CD4-positive, alpha-beta T cell treated with Interleukin-17A for 4 hours (primary cell): ENCODE measurements around the gene MRPL43.

ENCODE experiments used
- DNase-seq: peaks from one replicate; pipeline ENCODE4 v3.0.0-alpha.2; 2020; ENCODE audit warnings: mixed read lengths

The MRPL43 gene

DNA sequence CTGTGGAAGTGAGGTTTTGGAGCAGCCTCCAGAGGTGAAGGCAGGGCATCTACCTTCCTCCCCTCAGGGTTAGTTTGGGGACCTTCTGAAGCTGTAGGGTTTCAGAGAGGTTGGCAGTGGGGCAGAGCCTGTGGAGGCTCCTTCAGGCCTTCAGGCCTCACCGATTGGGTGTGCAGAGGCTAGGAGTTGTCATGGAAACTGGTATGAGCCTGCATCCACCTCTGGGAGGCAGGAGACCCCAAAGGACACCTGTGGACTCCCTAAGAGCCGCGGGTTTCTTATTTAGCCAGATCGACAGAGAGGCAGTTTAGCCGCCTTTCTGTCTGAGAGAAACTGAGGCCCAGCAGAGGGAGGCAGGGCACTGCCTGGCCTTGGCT is 14.3 kb upstream of the MRPL43 start:
- DNase-seq = no peak

DNA sequence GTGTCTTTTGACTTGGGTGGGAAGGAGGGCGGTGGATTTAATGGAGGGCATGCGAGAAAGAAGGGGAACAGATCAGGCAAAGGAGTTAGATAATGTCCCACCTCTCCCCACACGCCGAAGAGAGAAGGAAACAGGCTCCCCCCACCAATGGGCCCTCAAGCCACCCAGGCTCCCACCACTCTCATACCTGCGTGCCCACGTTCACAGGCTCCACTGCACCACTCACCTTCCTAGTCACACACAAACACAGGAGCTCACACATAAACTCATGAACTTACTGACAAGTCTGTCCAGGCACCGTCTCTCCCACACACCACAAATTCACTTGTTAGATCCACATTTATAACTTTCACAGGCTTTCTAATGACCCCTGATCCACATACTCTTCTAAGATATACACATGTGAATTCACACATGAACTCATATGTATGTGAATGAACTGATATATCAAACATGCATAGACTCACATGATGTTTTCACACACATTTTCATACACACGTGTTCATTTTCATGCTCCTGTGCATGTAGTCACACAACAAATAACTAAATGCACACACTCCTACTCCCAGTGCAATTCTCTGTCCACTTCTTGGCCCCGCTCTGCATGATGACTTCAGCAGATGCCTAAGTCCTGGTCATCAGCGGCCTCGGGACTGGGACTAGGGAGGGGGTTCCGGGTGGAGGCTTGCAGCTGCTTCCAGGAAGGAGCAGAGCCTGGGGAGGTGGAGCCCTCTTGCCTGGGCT is 13.8 kb upstream of the MRPL43 start:
- no peak for DNase-seq

DNA sequence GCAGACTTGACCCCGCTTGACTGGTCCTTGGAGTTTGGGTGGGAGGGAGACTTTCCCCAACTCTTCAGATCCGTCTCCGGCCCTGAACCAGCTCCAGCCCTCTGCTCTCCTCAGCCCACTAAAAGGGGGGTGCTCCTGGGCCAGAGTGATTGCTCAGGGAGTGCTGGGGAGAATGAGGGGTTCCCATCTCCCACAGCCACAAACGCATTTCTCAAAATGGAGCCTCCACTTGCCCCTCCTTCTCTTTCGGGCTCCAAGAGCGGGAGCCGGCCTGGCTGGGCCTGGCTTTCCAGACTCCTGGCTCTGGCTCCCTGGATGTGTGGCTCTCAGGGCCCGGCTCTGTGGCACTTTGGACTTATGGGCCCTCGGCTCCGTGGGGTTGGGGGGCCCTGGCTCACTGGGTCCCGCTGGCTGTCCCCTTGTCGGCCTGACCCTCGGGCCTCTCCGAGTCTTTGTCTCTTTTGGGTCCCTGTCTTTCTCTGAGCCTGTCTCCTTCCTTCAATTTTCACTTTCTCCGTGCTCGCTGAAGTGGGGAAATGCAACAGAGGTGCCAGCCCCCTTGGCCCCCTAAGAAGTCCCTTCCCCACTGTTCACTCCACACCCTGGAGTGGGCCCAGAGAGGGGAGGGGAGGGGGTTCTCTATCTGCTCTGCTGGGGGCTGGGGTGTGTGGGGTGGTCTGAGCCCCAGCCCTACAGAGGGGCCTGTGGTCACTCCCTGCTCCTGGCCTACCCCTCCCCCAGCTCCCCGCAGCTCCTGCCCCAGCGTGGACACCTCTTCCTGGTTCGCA is 13.0 kb upstream of the MRPL43 start:
- DNase-seq = no peak

DNA sequence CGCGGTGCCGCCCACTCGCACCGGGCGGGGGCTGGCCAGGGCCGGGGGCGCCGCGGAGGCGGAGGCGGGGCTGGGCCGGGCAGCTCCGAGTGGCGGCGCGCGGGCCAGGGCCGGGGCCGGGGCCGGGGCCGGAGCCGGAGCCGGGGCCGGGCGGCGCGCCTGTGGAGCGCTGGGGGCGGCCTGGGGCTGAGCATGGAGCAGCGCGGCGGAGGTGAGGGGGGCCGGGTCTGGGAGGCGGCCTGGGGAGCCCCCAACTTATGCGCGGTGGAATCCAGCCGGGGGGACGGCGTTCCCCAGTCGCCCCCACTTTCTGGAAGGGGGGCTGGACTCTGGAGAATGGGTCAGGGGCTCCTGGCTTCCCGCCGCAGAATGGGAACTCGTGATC is 12.4 kb upstream of the MRPL43 start, which contains the start of gene LZTS2:
Gene LZTS2, plus strand, starts transcription at position 67 of the 385 bp plus-strand sequence. CDS start 2,731 bp downstream, outside the sequence.
- no peak for DNase-seq

DNA sequence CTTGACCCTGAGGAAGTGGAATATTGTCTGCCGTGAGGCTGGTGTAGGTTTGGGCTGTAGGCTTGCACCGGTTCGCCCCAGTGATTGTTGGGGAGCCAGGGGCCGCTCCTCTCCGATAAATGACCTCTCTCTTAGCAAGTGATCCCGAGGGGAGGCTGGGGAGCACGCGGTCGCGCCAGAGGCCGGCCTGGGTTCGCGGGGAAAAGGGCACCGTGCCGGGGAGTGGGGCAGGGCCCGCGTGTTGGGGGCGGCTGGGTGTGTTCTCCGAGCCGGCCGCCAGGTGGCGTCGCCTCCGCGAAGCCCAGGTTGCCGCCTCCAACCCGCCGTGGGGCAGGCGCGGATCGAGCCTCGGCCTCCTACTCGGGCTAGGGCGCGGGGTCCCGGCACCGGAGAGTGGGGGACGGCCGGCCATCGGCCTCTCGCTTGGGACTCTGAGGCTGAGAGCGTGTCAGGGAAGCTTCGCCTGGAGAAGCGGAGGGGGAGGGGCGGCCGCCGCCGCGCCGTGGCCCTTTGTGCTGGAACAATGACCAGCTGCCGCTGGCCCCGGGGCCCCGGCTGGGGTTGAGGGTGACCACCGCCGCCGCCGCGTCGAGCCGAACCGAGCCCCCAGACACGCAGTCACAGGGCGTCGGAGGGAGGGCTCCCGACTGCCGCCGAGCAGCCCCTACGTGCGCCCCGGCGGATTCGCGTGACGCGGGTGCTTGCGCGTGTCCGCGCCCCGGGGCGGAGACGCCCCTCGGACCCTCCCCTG is 11.9 kb upstream of the MRPL43 start:
- peak; percentile 85 for DNase-seq

DNA sequence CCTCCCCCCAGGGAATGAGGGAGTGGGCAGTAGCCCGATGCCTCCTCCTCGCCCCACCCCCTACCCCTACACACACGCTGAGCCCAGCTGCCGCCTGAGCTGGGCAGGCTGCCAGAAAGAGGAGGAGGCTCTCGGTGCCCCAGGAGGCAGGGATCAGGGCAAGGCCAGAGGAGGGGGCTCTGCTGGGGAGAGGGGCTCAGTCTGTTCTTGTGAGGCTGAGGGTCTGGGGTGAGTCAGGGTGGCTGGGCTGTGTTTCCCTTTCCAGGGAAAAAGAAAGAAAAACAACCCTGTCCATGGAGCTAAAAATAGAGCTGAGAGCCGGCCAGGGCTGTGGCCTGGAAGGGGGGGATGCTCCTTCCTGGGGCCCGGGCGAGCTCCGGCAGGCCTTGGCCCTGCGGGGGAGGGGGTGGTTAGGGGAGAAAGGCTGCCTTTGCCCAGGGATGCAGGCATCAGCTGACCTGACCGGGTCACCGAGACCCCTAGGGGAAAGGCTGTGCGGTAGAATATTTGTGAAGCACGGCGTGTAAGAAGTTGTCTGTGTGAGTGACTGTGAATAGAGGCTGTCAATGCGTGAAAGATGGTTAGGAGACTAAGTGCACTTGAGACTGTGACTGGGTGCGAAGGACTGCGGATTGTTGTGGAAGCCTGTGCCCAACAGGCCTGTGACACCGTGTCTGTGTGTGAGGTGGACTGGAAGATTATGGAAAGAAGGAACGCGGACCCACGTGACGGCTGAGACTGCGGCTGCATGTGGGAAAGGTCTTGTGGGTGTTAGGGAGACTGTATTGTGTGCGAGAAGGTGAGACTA is 11.1 kb upstream of the MRPL43 start:
- DNase-seq = peak; percentile 79

DNA sequence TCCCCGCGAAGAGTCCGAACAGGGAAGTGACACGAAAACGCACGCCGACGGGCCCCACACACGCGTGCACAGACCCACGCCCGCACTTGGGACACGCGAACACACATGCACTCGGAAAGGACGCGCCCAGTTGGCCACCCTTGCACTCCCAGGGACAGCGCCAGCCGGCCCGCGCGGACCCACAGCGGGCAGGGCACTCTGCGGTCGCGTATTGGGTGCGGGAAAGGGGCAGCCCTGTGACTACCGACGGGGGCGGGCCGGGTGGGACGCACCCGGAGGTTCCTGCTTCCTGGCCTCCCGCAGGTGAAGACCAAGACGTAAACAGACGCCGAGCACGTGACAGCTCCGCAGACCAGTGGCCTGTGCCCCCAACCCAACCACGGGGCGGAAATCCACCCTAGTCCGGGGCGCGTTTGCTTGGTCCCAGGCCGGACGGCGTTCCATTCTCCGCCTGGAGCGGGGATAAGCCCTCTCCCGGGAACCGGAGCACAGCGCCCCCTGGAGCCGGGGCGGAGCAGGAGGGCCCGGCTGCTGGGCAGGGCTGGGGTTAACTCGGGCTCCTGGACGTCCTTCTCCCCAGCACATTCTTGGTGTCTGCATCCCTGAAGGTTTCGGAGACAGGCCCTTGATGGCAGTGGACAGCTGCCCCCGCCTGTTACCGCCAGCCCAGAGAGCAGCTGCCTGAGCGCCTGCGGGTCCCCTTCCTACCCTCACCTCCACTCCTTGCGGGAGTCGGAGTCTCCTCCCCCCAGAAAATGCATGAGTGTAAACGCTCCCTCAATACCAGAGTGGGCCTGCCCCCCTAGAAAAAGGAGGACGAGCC is 10.3 kb upstream of the MRPL43 start:
- peak; percentile 79 for DNase-seq

DNA sequence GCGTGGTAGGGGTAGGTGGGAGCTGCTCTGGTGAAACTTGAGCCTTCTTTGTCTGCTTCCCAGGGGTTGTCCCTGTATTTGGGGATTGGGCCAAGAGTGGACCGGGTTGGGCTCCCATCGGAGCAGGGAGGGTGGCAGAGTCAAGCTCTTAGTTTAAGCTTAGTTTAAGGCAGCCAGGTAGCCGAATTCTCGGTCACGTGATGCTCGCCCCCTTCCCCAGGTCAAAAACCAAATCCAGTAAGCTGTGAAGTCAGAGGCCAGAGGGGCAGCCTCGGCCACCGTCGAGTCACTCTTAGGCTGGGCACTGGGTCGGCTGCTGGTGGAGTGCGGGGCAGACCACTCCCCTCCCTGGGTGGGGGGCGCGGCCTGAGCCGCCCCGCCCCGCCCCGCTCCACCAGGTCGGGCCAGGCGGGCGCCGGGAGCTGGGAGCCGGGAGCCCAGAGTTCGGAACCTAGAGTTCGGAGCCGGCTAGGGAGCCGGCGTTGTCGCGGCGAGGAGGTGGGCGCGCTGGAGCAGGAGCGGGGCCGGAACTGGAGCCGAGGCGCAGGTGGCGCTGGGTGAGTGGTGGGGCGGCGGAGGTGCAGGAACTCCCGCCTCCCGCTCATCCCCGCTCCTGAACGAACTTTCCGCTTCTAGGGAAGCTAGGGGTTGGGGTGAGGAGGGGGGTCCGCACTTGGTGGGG is 9.5 kb upstream of the MRPL43 start:
- peak; percentile 58 for DNase-seq

DNA sequence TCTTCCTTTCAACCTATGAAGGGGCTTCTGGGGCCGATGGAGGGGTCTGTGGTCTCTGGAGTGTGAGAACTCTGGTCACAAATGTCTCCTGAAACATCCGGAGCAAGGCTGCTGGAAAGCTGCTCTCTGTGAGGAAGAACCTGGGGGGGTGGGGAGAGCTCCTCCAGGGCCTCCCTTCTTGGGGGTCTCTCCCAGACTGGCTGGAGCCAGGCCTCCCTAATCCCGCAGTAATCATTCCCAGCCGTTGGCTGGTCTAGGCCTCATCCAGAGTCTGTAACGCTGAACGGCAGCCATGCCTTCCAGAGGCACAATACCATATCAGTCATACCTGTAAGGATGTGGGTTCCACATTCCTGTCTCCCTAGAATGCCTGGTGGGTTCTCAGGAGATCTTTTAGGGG is 7.9 kb upstream of the MRPL43 start:
- no peak for DNase-seq

DNA sequence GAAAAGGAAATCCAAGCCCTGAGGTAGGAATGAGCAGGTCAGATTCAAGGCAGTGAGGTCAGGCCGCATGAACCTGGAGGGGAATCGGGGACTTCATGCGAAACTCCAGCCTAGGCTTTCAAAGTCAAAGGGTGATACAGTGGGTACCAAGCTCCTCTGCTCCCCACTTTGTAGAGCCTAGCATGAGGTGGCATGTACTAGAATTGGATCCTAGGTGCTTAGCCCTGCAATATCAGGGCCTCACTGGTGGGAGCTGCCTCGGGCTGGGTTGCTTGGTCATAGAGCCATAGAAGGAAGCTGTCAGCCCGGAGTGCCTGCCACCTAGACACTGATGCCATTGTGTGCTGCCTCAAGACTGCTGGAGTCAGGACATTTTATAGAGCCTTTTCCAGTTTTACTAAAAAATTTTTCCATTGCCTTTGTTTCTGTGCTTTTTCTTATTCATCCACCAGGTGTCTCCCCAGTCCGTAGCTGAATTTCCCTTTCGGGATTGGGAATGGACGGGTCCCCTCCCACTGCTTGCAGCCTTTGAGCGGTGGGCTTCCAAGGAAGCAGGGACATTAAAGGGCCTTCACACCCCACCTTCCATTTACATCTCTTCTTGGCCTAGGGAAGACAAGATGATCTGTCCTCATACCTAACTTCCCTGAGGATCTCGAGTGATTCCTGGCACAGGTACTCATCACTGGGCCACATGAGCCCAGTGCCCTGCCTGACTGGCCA is 6.8 kb upstream of the MRPL43 start:
- DNase-seq = no peak

DNA sequence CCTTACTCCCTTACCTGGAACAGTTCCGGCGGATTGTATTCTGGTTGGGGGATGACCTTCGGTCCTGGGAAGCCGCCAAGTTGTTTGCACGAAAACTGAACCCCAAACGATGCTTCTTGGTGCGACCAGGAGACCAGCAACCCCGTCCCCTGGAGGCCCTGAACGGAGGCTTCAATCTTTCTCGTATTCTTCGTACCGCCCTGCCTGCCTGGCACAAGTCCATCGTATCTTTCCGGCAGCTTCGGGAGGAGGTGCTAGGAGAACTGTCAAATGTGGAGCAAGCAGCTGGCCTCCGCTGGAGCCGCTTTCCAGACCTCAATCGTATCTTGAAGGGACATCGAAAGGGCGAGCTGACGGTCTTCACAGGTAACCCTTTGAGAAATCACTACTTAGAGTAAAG is 1.8 kb upstream of the MRPL43 start:
- no peak for DNase-seq

DNA sequence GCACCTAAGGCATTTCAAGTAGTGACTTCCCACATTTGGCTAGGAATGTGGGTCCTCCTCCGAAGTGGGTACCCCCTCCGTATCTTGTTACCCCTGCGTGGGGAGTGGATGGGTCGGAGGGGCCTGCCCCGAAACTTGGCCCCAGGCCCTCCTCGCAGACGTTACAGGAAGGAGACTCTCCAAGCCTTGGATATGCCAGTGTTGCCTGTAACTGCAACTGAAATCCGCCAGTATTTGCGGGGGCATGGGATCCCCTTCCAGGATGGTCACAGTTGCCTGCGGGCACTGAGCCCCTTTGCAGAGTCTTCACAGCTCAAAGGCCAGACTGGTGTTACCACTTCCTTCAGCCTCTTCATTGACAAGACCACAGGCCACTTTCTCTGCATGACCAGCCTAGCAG is 869 bp upstream of the MRPL43 start:
- DNase-seq = no peak

DNA sequence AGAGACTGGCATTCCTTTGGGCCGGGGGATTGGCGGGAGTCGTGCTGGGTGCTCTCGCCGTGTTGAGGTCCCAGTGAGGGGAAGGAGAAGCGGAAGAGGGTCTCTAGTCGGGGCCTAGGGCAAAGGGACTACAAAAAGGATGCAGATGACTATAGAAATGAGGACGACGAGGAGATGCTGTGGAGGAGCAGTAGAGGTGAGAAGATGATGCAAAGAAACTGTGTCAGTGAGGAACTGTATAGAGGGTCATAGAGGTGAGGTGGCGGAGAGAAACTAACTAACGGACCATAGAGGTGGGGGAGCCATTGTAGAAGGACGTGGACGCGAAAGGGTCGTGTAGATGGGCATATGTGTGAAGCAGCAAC is 370 bp upstream of the MRPL43 start:
- DNase-seq = no peak

DNA sequence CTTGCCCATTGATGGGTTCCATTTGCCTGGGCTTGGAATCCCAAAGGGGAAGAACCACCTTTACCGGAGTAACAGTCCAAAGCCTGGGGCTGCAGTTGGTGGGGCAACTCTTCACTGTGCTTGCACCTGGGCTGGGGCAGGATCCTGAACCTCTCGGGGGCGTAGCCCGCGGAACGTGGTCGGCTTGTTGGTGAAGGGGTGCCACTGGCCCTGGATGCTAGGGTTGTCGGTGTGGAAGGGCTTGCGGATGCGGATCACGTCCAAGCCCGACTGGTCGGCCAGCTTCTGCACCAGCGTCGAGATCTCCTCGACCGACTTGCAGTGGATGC is 710 bp downstream of the MRPL43 start:
- DNase-seq = no peak

DNA sequence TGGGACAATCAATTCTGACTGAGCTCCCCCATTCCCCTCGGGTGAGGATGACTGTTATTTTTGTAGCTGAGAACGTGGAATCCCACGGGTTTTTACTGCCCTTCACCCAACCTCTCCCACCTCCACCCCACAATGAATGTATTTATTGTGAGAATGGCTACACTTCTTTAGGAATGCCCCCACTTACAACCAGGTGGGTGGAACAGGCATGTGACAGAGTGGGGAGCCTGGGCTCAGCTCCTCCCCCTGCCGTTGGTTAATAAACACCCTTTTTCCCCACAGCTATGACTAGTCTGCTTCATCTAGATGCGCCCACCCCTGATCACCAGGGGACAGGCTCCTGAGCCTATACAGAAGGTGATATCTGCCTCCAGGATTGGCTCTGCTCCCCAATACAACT is 2.0 kb downstream of the MRPL43 start:
- no peak for DNase-seq

DNA sequence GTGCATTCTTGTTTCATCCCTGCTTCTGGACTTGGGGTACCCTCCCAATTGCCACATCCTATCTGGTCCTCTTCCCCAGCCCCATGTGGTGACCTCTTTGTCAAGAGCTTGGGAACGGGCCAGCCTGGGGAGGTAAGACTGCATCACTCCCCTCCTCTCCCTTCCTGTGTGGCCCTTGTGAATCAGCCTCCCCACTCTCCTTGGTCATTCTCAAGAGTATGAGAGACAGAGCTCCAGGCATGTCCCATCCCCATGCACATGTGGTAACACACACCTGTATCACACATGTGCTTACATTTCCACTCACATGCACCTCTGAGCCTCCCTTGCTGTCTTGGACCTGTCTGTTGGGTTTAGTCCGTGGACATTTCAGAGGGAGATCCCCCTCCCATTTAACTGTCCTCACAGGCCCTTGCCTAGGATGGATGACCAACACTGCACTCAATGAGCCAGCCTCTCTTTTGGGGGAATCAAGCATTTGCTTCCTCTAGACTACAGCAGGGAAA is 2.6 kb downstream of the MRPL43 start:
- no peak for DNase-seq

DNA sequence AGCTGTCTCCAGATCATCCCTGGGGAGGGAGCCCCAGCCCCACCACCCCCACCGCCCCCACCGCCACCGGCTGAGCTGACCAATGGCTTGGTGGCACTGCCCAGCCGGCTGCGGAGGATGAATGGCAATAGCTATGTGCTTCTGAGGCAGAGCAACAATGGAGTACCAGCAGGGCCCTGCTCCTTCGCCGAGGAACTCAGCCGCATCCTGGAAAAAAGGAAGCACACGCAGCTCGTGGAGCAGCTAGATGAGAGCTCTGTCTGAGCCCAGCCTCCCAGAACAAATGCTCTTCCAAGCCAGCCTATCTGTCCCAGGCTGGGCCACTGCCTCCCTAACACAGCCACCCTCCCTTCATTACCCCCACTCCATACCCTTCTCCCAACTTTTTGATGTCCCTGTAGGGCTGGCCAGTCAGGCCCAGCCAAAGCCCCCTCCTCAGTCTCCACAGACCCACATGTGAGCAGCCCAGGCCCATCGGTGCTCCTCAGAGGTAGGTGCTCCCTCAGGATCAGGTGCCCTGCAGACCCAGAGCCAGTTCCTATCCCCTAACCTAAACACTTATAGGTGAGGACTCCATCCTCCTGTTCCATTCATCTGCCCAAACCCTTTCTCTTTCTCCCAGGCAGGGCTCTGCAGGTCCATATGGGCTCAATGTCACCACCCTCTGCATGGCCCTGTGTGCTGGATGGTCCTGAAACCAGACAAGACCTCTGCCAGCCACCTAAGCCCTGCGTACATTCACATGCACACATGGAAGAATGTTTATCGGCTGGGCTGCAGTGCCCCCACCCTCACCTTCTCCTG is 3.2 kb downstream of the MRPL43 start:
- DNase-seq = no peak

DNA sequence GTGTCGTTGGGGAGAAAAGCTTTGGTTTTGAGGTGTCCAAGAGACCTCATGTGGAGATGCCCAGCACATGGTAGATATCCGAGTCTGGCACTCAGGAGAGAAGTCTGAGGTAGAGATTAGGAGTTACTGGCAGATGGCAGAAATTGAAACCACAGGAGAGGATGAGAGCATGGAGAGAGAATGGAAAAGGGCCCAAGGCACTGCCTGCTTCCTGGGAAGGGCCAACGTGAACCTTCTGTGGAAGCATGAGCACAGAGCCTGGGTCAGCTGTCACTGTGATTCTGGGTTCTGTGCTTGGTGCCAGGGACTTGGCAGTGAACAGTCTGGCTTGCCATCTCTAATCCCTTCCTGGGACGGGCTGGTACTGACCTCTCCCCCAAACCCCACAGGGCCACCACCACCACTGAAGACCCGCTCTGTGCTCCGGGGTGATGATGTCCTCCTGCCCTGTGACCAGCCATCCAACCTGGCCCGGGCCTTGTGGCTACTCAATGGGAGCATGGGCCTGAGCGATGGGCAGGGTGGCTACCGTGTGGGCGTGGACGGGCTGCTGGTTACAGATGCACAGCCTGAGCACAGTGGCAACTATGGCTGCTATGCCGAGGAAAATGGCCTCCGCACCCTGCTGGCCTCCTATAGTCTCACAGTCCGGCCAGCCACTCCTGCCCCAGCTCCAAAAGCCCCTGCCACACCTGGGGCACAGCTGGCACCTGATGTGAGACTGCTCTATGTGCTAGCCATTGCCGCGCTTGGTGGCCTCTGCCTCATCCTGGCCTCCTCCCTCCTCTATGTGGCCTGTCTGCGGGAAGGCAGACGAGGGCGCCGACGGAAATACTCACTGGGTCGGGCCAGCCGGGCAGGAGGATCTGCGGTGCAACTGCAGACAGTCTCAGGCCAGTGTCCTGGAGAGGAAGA is 4.1 kb downstream of the MRPL43 start:
- no peak for DNase-seq
